Neural cell (in vitro differentiated cells): ENCODE measurements around the gene ANKRD44. TPM values are rescaled to one million over a fixed set of nuclear protein-coding genes. Genes with fewer than 3 reads are reported as not detected.

Experiments
- H2AFZ ChIP-seq: fragments of 200-600, 300-800 bp; sonication (generic), shearing (Covaris generic); 2 replicates; pipeline ENCODE4 v1.6.0; 2014; ENCODE audit warnings: low read depth, mild to moderate bottlenecking, antibody characterized with exemption, low read length, moderate library complexity
- H3F3A ChIP-seq: fragments of 200-600 bp; shearing (Covaris generic); 2 replicates; pipeline ENCODE4 v1.6.1; 2016; ENCODE audit warnings: mild to moderate bottlenecking, moderate library complexity, mixed read lengths, antibody characterized with exemption, low read length; ENCODE audit not compliant: insufficient read depth, poor library complexity, severe bottlenecking
- H3K27ac ChIP-seq: fragments of 200-600, 300-800 bp; sonication (generic), shearing (Covaris generic); 2 replicates; pipeline ENCODE4 v1.5.1; 2014; ENCODE audit warnings: mild to moderate bottlenecking, low read length, moderate library complexity
- H3K27me3 ChIP-seq: fragments of 300-800, 200-600 bp; sonication (generic), shearing (Covaris generic); 2 replicates; pipeline ENCODE4 v1.6.0; 2014; ENCODE audit warnings: mild to moderate bottlenecking, low read depth, low read length, moderate library complexity; ENCODE audit not compliant: insufficient read depth
- H3K36me3 ChIP-seq: fragments of 300-800, 200-600 bp; sonication (generic), shearing (Covaris generic); 2 replicates; pipeline ENCODE4 v1.5.1; 2014; ENCODE audit warnings: mild to moderate bottlenecking, antibody characterized with exemption, low read length, moderate library complexity; ENCODE audit not compliant: insufficient read depth
- H3K4me2 ChIP-seq: fragments of 300-800, 200-600 bp; sonication (generic), shearing (Covaris generic); 2 replicates; pipeline ENCODE4 v1.6.0; 2014; ENCODE audit warnings: mild to moderate bottlenecking, low read length
- H3K4me3 ChIP-seq: fragments of 300-800, 200-600 bp; sonication (generic), shearing (Covaris generic); 2 replicates; pipeline ENCODE4 v1.5.1; 2014; ENCODE audit warnings: mild to moderate bottlenecking, low read length, moderate library complexity
- H3K79me2 ChIP-seq: fragments of 200-600 bp; shearing (Covaris generic); replicated peaks from 2 replicates; pipeline ENCODE4 v1.6.0; 2014; ENCODE audit warnings: mild to moderate bottlenecking, low read length, moderate library complexity; ENCODE audit not compliant: insufficient read depth
- H3K9ac ChIP-seq: fragments of 300-800, 200-600 bp; sonication (generic), shearing (Covaris generic); 2 replicates; pipeline ENCODE4 v1.6.1; 2016; ENCODE audit warnings: mild to moderate bottlenecking, low read length, mixed read lengths
- H3K9me2 ChIP-seq: fragments of 200-600 bp; shearing (Covaris generic); 2 replicates; pipeline ENCODE4 v1.6.1; 2016; ENCODE audit warnings: mild to moderate bottlenecking, low read length, mixed read lengths; ENCODE audit not compliant: insufficient read depth
- H3K9me3 ChIP-seq: fragments of 200-600, 300-800 bp; sonication (generic), shearing (Covaris generic); 2 replicates; pipeline ENCODE4 v1.6.1; 2016; ENCODE audit warnings: mild to moderate bottlenecking, mixed run types, low read length, moderate library complexity, mixed read lengths
- H4K20me1 ChIP-seq: fragments of 200-600 bp; shearing (Covaris generic); 2 replicates; pipeline ENCODE4 v1.6.1; 2016; ENCODE audit warnings: mild to moderate bottlenecking, mixed run types; ENCODE audit not compliant: insufficient read depth
- CTCF ChIP-seq: fragments of 450-650 bp; IDR thresholded peaks from 2 replicates; pipeline ENCODE4 v1.5.1; 2014; ENCODE audit warnings: antibody characterized with exemption, mild to moderate bottlenecking, moderate library complexity; ENCODE audit not compliant: poor library complexity, severe bottlenecking
- EP300 ChIP-seq: fragments of 450-650 bp; conservative IDR thresholded peaks from 2 replicates; pipeline ENCODE4 v1.6.1; 2014; ENCODE audit warnings: antibody characterized with exemption, mild to moderate bottlenecking, moderate library complexity; ENCODE audit not compliant: poor library complexity, severe bottlenecking
- EZH2 ChIP-seq: fragments of 200-600, 300-800 bp; shearing (Covaris generic), sonication (generic); IDR thresholded peaks from 2 replicates; pipeline ENCODE4 v1.6.1; 2014; ENCODE audit warnings: antibody characterized with exemption, low read length, borderline replicate concordance, mild to moderate bottlenecking; ENCODE audit not compliant: insufficient read depth, poor library complexity, severe bottlenecking
- MXI1 ChIP-seq: fragments of 450-650 bp; conservative IDR thresholded peaks from 2 replicates; pipeline ENCODE4 v1.6.1; 2014; ENCODE audit warnings: antibody characterized with exemption, mild to moderate bottlenecking; ENCODE audit not compliant: poor library complexity, severe bottlenecking
- POLR2AphosphoS5 ChIP-seq: IDR thresholded peaks from 2 replicates; pipeline ENCODE4 v1.6.1; 2012
- RAD21 ChIP-seq: fragments of 450-650 bp; conservative IDR thresholded peaks from 2 replicates; pipeline ENCODE4 v1.6.1; 2014; ENCODE audit warnings: antibody characterized with exemption, mild to moderate bottlenecking, moderate library complexity
- REST ChIP-seq: IDR thresholded peaks from 2 replicates; pipeline ENCODE4 v1.6.1; 2012; ENCODE audit warnings: borderline replicate concordance
- SMC3 ChIP-seq: fragments of 450-650 bp; conservative IDR thresholded peaks from 2 replicates; pipeline ENCODE4 v1.6.1; 2014; ENCODE audit warnings: antibody characterized with exemption, mild to moderate bottlenecking, moderate library complexity; ENCODE audit not compliant: poor library complexity
- TAF1 ChIP-seq: IDR thresholded peaks from 2 replicates; pipeline ENCODE4 v1.6.1; 2012; ENCODE audit warnings: low read depth
- polyA plus RNA-seq: library from polyadenylated mRNA; depleted of rRNA; stranded (reverse); fragments of >200 nt; gene quantifications from 2 replicates; pipeline ENCODE4 v1.2.3, GENCODE V29; 2014

ANKRD44 gene
- polyA plus RNA-seq, 1 donor from 2014 or later: 94.3 TPM

- no peaks in the 10 kb centered on the region for H3F3A ChIP-seq
- no peaks in the 10 kb centered on the region for H3K36me3 ChIP-seq
- no peaks in the 10 kb centered on the region for H3K9me3 ChIP-seq
- H3K9me2 ChIP-seq: no peaks in the 10 kb centered on the region
- TF ChIP-seq MXI1: no peak
- TF ChIP-seq REST: no peak
- TF ChIP-seq CTCF: no peak
- no peak for TF ChIP-seq POLR2AphosphoS5
- no peak for TF ChIP-seq RAD21
- TF ChIP-seq TAF1: no peak
- no peak for TF ChIP-seq SMC3
- no peak for TF ChIP-seq EP300
- no peak for TF ChIP-seq EZH2
- H3K9ac ChIP-seq: no peak overlapping the region
- H3K4me3 ChIP-seq: no peak overlapping the region
- no peaks in the 10 kb centered on the region for H4K20me1 ChIP-seq
- no peaks in the 10 kb centered on the region for H3K79me2 ChIP-seq
- H2AFZ ChIP-seq: no peak overlapping the region
- no peaks in the 10 kb centered on the region for H3K27me3 ChIP-seq
- no peak overlapping the region for H3K27ac ChIP-seq
- H3K4me2 ChIP-seq: no peak overlapping the region
Observed at GRCh38 chr2:197300139-197300538, 10.4 kb downstream of the ANKRD44 start.

GRCh38 chr2:197298609-197299008 is 12.0 kb downstream of the ANKRD44 start:
- no peak overlapping the region for H3K9ac ChIP-seq
- TF ChIP-seq RAD21: no peak
- no peak for TF ChIP-seq MXI1
- no peak for TF ChIP-seq EP300
- TF ChIP-seq REST: no peak
- TF ChIP-seq SMC3: no peak
- TF ChIP-seq TAF1: no peak
- no peak for TF ChIP-seq EZH2
- TF ChIP-seq CTCF: no peak
- no peak for TF ChIP-seq POLR2AphosphoS5
- no peaks in the 10 kb centered on the region for H4K20me1 ChIP-seq
- H3K27me3 ChIP-seq: no peaks in the 10 kb centered on the region
- H3K79me2 ChIP-seq: no peaks in the 10 kb centered on the region
- H2AFZ ChIP-seq: no peak overlapping the region
- no peaks in the 10 kb centered on the region for H3F3A ChIP-seq
- no peak overlapping the region for H3K4me2 ChIP-seq
- no peak overlapping the region for H3K27ac ChIP-seq
- H3K36me3 ChIP-seq: no peaks in the 10 kb centered on the region
- H3K4me3 ChIP-seq: no peak overlapping the region
- H3K9me3 ChIP-seq: no peaks in the 10 kb centered on the region
- no peaks in the 10 kb centered on the region for H3K9me2 ChIP-seq
